ENCODE data around the gene KCNMB2.

Gene KCNMB2

DNA sequence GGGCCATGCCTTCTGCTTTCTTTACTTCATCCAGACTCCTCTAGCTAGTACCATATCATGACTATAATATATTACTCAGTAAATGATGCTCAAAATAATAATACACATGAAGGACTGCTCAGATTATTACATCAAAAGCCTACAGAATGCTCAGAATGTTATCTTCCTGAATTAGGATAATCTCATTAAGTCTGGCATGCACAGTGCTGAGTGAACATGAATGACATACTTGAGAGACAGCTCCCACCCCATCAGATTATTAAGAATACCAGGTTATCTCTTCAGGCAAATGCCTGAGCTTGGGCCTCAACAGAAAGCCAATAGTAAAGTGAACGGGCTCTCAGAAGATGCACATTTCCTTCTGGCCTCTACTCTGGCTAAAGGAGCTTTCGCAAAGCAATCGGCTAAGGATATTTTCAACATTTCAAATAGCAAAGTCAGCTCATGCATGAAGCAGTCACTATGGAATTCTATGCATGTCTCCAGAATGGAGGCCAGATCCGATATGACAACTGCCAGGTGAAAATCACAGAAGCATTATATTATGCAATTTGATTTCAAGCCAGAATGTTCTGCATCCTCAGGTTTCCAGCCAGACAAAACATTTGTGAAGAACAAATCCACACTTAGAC, 122.6 kb downstream of the KCNMB2 start:
- no peaks in the 10 kb centered on the region for H3F3A ChIP-seq (ENCODE audit: control insufficient read depth, insufficient read depth)
- H3K9me2 ChIP-seq (replicated peaks; ENCODE audit: control insufficient read depth, low read length), result no peaks in the 10 kb centered on the region
- H3K36me3 ChIP-seq (ENCODE audit: control insufficient read depth, low read length), result no peaks in the 10 kb centered on the region
- no peaks in the 10 kb centered on the region for H3K4me1 ChIP-seq (ENCODE audit: control insufficient read depth, low read length)
- H3K4me2 ChIP-seq (ENCODE audit: low read length), result no peak overlapping the region
- H3K9me3 ChIP-seq (ENCODE audit: control insufficient read depth, insufficient read depth, low read length), result peaks cover 5% of the 10 kb centered on the region; the same call in 1 of the 2 replicates
- H3K4me3 ChIP-seq (ENCODE audit: low read length), result no peak overlapping the region
- H3K27ac ChIP-seq (ENCODE audit: low read depth, low read length), result no peak overlapping the region
- TF ChIP-seq, protein P1, sequence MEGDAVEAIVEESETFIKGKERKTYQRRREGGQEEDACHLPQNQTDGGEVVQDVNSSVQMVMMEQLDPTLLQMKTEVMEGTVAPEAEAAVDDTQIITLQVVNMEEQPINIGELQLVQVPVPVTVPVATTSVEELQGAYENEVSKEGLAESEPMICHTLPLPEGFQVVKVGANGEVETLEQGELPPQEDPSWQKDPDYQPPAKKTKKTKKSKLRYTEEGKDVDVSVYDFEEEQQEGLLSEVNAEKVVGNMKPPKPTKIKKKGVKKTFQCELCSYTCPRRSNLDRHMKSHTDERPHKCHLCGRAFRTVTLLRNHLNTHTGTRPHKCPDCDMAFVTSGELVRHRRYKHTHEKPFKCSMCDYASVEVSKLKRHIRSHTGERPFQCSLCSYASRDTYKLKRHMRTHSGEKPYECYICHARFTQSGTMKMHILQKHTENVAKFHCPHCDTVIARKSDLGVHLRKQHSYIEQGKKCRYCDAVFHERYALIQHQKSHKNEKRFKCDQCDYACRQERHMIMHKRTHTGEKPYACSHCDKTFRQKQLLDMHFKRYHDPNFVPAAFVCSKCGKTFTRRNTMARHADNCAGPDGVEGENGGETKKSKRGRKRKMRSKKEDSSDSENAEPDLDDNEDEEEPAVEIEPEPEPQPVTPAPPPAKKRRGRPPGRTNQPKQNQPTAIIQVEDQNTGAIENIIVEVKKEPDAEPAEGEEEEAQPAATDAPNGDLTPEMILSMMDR (IDR thresholded peaks at IDR 0.05; ENCODE audit: low read depth, low read length, poor library complexity, severe bottlenecking), result no peak
- TF ChIP-seq EZH2phosphoT487 (IDR thresholded peaks at IDR 0.05; ENCODE audit: borderline replicate concordance, low read length), result no peak
- H3K27me3 ChIP-seq (ENCODE audit: control insufficient read depth, low read length), result no peaks in the 10 kb centered on the region
- no peaks in the 10 kb centered on the region for H4K20me1 ChIP-seq (ENCODE audit: control insufficient read depth, insufficient read depth, low read depth, low read length)
- H3K79me2 ChIP-seq (ENCODE audit: control insufficient read depth, low read length), result no peaks in the 10 kb centered on the region

- H3K4me3 ChIP-seq (ENCODE audit: low read length), result no peak overlapping the region
- no peaks in the 10 kb centered on the region for H3K79me2 ChIP-seq (ENCODE audit: control insufficient read depth, low read length)
- no peak overlapping the region for H3K4me2 ChIP-seq (ENCODE audit: low read length)
- TF ChIP-seq EZH2phosphoT487 (IDR thresholded peaks at IDR 0.05; ENCODE audit: borderline replicate concordance, low read length), result no peak
- TF ChIP-seq, protein P1 (IDR thresholded peaks at IDR 0.05; ENCODE audit: low read depth, low read length, poor library complexity, severe bottlenecking), result no peak
- H3K27ac ChIP-seq (ENCODE audit: low read depth, low read length), result no peak overlapping the region
- H3F3A ChIP-seq (ENCODE audit: control insufficient read depth, insufficient read depth), result no peaks in the 10 kb centered on the region
- H3K36me3 ChIP-seq (ENCODE audit: control insufficient read depth, low read length), result no peaks in the 10 kb centered on the region
- no peaks in the 10 kb centered on the region for H4K20me1 ChIP-seq (ENCODE audit: control insufficient read depth, insufficient read depth, low read depth, low read length)
- H3K27me3 ChIP-seq (ENCODE audit: control insufficient read depth, low read length), result no peaks in the 10 kb centered on the region
- H3K9me2 ChIP-seq (replicated peaks; ENCODE audit: control insufficient read depth, low read length), result no peaks in the 10 kb centered on the region
- peaks cover 5% of the 10 kb centered on the region for H3K4me1 ChIP-seq (ENCODE audit: control insufficient read depth, low read length)
- H3K9me3 ChIP-seq (ENCODE audit: control insufficient read depth, insufficient read depth, low read length), result no peaks in the 10 kb centered on the region
These were observed 127.1 kb downstream of the KCNMB2 start for GRCh38 chr3:178663201-178663934.

GRCh38 chr3:178665747-178666146, 129.5 kb downstream of the KCNMB2 start:
- Histone ChIP-seq H3K9me2 (replicated peaks; ENCODE audit: control insufficient read depth, low read length) (no peaks in the 10 kb centered on the region), H3K4me2 (ENCODE audit: low read length) (no peak overlapping the region), H3K4me3 (ENCODE audit: low read length) (no peak overlapping the region), H3K36me3 (ENCODE audit: control insufficient read depth, low read length) (no peaks in the 10 kb centered on the region), H4K20me1 (ENCODE audit: control insufficient read depth, insufficient read depth, low read depth, low read length) (no peaks in the 10 kb centered on the region), H3K27me3 (ENCODE audit: control insufficient read depth, low read length) (no peaks in the 10 kb centered on the region), H3K27ac (ENCODE audit: low read depth, low read length) (no peak overlapping the region), H3K9me3 (ENCODE audit: control insufficient read depth, insufficient read depth, low read length) (no peaks in the 10 kb centered on the region), H3K4me1 (ENCODE audit: control insufficient read depth, low read length) (peaks cover 24% of the 10 kb centered on the region), H3K79me2 (ENCODE audit: control insufficient read depth, low read length) (no peaks in the 10 kb centered on the region), H3F3A (ENCODE audit: control insufficient read depth, insufficient read depth) (no peaks in the 10 kb centered on the region)
- TF ChIP-seq, protein P1 (IDR thresholded peaks at IDR 0.05; ENCODE audit: low read depth, low read length, poor library complexity, severe bottlenecking), result no peak
- no peak for TF ChIP-seq EZH2phosphoT487 (IDR thresholded peaks at IDR 0.05; ENCODE audit: borderline replicate concordance, low read length)

Measured in DOHH2 (cell line).